IPS-20b (cell line): ENCODE results near the gene ARL16.

Experiments used
- H3K27ac ChIP-seq: one replicate; pipeline ENCODE4 v1.5.1; 2013; ENCODE audit warnings: low read length
- H3K27me3 ChIP-seq: 2 replicates; pipeline ENCODE4 v1.6.1; 2013; ENCODE audit warnings: mild to moderate bottlenecking, low read length, inconsistent platforms; ENCODE audit not compliant: insufficient read depth
- H3K36me3 ChIP-seq: 2 replicates; pipeline ENCODE4 v1.6.1; 2013; ENCODE audit warnings: low read depth, mild to moderate bottlenecking, inconsistent platforms, low read length, moderate library complexity; ENCODE audit not compliant: insufficient read depth
- H3K4me1 ChIP-seq: 2 replicates; pipeline ENCODE4 v1.6.1; 2013; ENCODE audit warnings: mild to moderate bottlenecking, control low read depth, inconsistent platforms, low read length, moderate library complexity; ENCODE audit not compliant: insufficient read depth
- H3K4me3 ChIP-seq: 2 replicates; pipeline ENCODE4 v1.5.1; 2013; ENCODE audit warnings: mild to moderate bottlenecking, low read length, inconsistent platforms
- H3K9ac ChIP-seq: 2 replicates; pipeline ENCODE4 v1.6.1; 2013; ENCODE audit warnings: low read depth, mild to moderate bottlenecking, inconsistent platforms, low read length, moderate library complexity
- H3K9me3 ChIP-seq: 2 replicates; pipeline ENCODE4 v1.6.1; 2013; ENCODE audit warnings: mild to moderate bottlenecking, low read depth, low read length, inconsistent platforms; ENCODE audit not compliant: insufficient read depth

The ARL16 gene

GRCh38 chr17:81717049-81717765 lies 33.6 kb upstream of the ARL16 start:
- Histone ChIP-seq H3K36me3 (no peaks in the 10 kb centered on the region; the same call in 1 of the 2 replicates), H3K4me1 (peaks cover 4% of the 10 kb centered on the region; the same call in 1 of the 2 replicates)

GRCh38 chr17:81716674-81716996 lies 33.0 kb upstream of the ARL16 start:
- no peaks in the 10 kb centered on the region; the same call in 1 of the 2 replicates for H3K36me3 ChIP-seq
- no peaks in the 10 kb centered on the region for H3K9me3 ChIP-seq
- peaks cover 4% of the 10 kb centered on the region; the same call in 1 of the 2 replicates for H3K4me1 ChIP-seq
- H3K9ac ChIP-seq = no peak overlapping the region
- H3K27me3 ChIP-seq = no peaks in the 10 kb centered on the region; the same call in 1 of the 2 replicates
- H3K27ac ChIP-seq = no peak overlapping the region
- no peak overlapping the region for H3K4me3 ChIP-seq

More at GRCh38 chr17:81717049-81717765, 33.6 kb upstream of the ARL16 start:
- no peaks in the 10 kb centered on the region for H3K9me3 ChIP-seq
- no peaks in the 10 kb centered on the region for H3K27me3 ChIP-seq
- no peak overlapping the region for H3K4me3 ChIP-seq
- no peak overlapping the region for H3K27ac ChIP-seq
- no peak overlapping the region for H3K9ac ChIP-seq

- Histone ChIP-seq H3K9ac (no peak overlapping the region), H3K9me3 (no peaks in the 10 kb centered on the region), H3K27ac (no peak overlapping the region), H3K27me3 (peaks cover 4% of the 10 kb centered on the region; the same call in 1 of the 2 replicates), H3K36me3 (no peaks in the 10 kb centered on the region; the same call in 1 of the 2 replicates), H3K4me3 (no peak overlapping the region), H3K4me1 (peaks cover 7% of the 10 kb centered on the region; the same call in 1 of the 2 replicates)
Measured at GRCh38 chr17:81715872-81716673, 32.5 kb upstream of the ARL16 start.

GRCh38 chr17:81715107-81715871 lies 31.7 kb upstream of the ARL16 start:
- peaks cover 13% of the 10 kb centered on the region; the same call in 1 of the 2 replicates for H3K4me1 ChIP-seq
- peaks cover 12% of the 10 kb centered on the region; the same call in 1 of the 2 replicates for H3K27me3 ChIP-seq
- H3K36me3 ChIP-seq = no peaks in the 10 kb centered on the region; the same call in 1 of the 2 replicates
- no peak overlapping the region for H3K4me3 ChIP-seq
- no peak overlapping the region for H3K9ac ChIP-seq
- no peak overlapping the region for H3K27ac ChIP-seq
- H3K9me3 ChIP-seq = no peaks in the 10 kb centered on the region

GRCh38 chr17:81714412-81715106 lies 31.0 kb upstream of the ARL16 start:
- no peak overlapping the region for H3K4me3 ChIP-seq
- no peaks in the 10 kb centered on the region for H3K9me3 ChIP-seq
- H3K36me3 ChIP-seq = no peaks in the 10 kb centered on the region; the same call in 1 of the 2 replicates
- peaks cover 14% of the 10 kb centered on the region; the same call in 1 of the 2 replicates for H3K27me3 ChIP-seq
- no peak overlapping the region for H3K9ac ChIP-seq
- H3K4me1 ChIP-seq = peaks cover 15% of the 10 kb centered on the region; the same call in 1 of the 2 replicates
- H3K27ac ChIP-seq = no peak overlapping the region

- Histone ChIP-seq H3K9me3 (no peaks in the 10 kb centered on the region), H3K27me3 (peaks cover 14% of the 10 kb centered on the region; the same call in 1 of the 2 replicates), H3K4me1 (peaks cover 15% of the 10 kb centered on the region; the same call in 1 of the 2 replicates), H3K9ac (peak overlapping the region; percentile 66; the same call in 1 of the 2 replicates), H3K4me3 (peak overlapping the region; percentile 73), H3K36me3 (no peaks in the 10 kb centered on the region; the same call in 1 of the 2 replicates), H3K27ac (no peak overlapping the region)
Measured at GRCh38 chr17:81713556-81714411, 30.2 kb upstream of the ARL16 start.

- peaks cover 15% of the 10 kb centered on the region; the same call in 1 of the 2 replicates for H3K4me1 ChIP-seq
- peak overlapping the region; percentile 73 for H3K4me3 ChIP-seq
- no peaks in the 10 kb centered on the region; the same call in 1 of the 2 replicates for H3K36me3 ChIP-seq
- peaks cover 14% of the 10 kb centered on the region; the same call in 1 of the 2 replicates for H3K27me3 ChIP-seq
- no peaks in the 10 kb centered on the region for H3K9me3 ChIP-seq
- peak overlapping the region; percentile 66 for H3K9ac ChIP-seq
- no peak overlapping the region for H3K27ac ChIP-seq
Measured at GRCh38 chr17:81713004-81713555, 29.5 kb upstream of the ARL16 start.

- peaks cover 14% of the 10 kb centered on the region; the same call in 1 of the 2 replicates for H3K27me3 ChIP-seq
- no peak overlapping the region for H3K27ac ChIP-seq
- H3K9ac ChIP-seq = peak overlapping the region; percentile 66; the same call in 1 of the 2 replicates
- H3K9me3 ChIP-seq = no peaks in the 10 kb centered on the region
- H3K4me3 ChIP-seq = peak overlapping the region; percentile 73
- H3K4me1 ChIP-seq = peaks cover 15% of the 10 kb centered on the region; the same call in 1 of the 2 replicates
- H3K36me3 ChIP-seq = peaks cover 3% of the 10 kb centered on the region; the same call in 1 of the 2 replicates
Measured at GRCh38 chr17:81712468-81713003, 28.9 kb upstream of the ARL16 start.

- peaks cover 9% of the 10 kb centered on the region for H3K36me3 ChIP-seq
- H3K4me3 ChIP-seq = peak within 1 kb of the TSS; percentile 73
- peak within 1 kb of the TSS; percentile 66 for H3K9ac ChIP-seq
- no peak within 1 kb of the TSS for H3K27ac ChIP-seq
- peaks cover 15% of the 10 kb centered on the region; the same call in 1 of the 2 replicates for H3K4me1 ChIP-seq
- no peaks in the 10 kb centered on the region for H3K9me3 ChIP-seq
- peaks cover 14% of the 10 kb centered on the region; the same call in 1 of the 2 replicates for H3K27me3 ChIP-seq
Measured at GRCh38 chr17:81711814-81712467, 28.3 kb upstream of the ARL16 start, which contains the start of gene SLC25A10. TSS of gene SLC25A10 (plus strand) at chr17:81712284. CDS start at chr17:81712427, 143 bp downstream.
